ENCODE results near the gene IFNA7. TPM values are rescaled to one million over a fixed set of nuclear protein-coding genes. Genes with fewer than 3 reads are reported as not detected.
"Not testable (repeated sequence)": the region's sequence is repeated elsewhere in the genome, so short reads cannot be mapped to it uniquely, and the experiment has no call there.

IFNA7 gene
- polyA plus RNA-seq, 2 of the 4 experiments (the other 2 are of a cell fraction), result not detected

DNA sequence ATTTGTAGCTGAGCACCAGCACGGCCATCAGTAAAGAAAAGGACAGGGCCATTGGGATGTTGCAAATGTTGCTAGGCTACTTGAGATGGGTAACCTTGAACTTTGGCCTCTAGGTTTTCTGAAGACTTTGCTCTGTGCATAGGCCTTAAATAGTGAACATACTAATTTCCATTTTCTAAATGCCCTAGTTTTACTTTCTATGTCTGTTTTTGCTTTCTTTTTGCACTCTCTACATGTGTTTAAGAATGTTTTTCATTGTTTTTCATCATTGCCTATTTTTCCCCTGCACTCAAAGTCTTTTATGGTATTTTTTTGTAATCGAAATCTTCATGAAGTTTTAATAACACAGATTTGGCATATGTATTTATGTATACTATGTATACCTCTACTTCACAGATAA is 26.1 kb upstream of the IFNA7 start, which contains the start of gene IFNA17:
IFNA17 (minus strand) TSS at position 101 of the 400 bp plus-strand sequence; CDS start at position 52, 49 bp downstream.
- FAIRE-seq, result no peak

DNA sequence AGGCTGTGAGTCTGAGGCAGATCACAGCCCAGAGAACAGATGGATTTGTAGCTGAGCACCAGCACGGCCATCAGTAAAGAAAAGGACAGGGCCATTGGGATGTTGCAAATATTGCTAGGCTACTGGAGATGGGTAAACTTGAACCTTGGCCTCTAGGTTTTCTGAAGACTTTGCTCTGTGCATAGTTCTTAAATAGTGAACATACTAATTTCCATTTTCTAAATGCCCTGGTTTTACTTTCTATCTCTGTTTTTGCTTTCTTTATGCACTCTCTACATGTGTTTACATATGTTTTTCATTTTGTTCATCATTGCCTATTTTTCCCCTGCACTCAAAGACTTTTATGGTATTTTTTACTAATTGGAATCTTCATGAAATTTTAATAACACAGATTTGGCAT is 15.2 kb upstream of the IFNA7 start, which contains the start of gene IFNA16:
IFNA16 (minus strand) TSS at position 101 of the 400 bp plus-strand sequence; CDS start at position 95, 6 bp downstream.
- POLR2A ChIA-PET; ATAC-seq; H3K9me3 ChIP-seq; H3K4me1 ChIP-seq; H3K4me3 ChIP-seq; CTCF ChIA-PET; DNase-seq (ENCODE audit: low read depth in 1 of 2, low spot score in 1 of 2); H3K4me2 ChIP-seq; FAIRE-seq; H3K27ac ChIP-seq: not testable (repeated sequence)
- WGBS (ENCODE audit: missing lambda C conversion rate), result 15% methylated on average over 1 of the region's 1 CpG

More for the DNA sequence above, 26.1 kb upstream of the IFNA7 start, which contains the start of gene IFNA17:
- no peak within 1 kb of the TSS for H3K4me3 ChIP-seq
- no peak within 1 kb of the TSS for H3K27ac ChIP-seq
- H3K4me2 ChIP-seq, result no peak within 1 kb of the TSS
- CTCF ChIA-PET, result interaction anchor here (1.1 kb wide), 1 partner anchor 168 kb away, joined by 3 read pairs; no protein-coding TSS in a partner anchor
- WGBS (ENCODE audit: missing lambda C conversion rate), result 30% methylated on average over 2 of the region's 2 CpGs
- H3K4me1 ChIP-seq, result no peaks in the 10 kb centered on the region
- POLR2A ChIA-PET, result no interaction called here
- ATAC-seq (no peak), DNase-seq (ENCODE audit: low read depth in 1 of 2, low spot score in 1 of 2) (no peak)
- H3K9me3 ChIP-seq, result no peaks in the 10 kb centered on the region
- TF ChIP-seq CHD4 (IDR thresholded peaks at IDR 0.05; ENCODE audit: borderline replicate concordance) (no peak), EHF (CRISPR knock-in tag; IDR thresholded peaks at IDR 0.05) (no peak), JUN (IDR thresholded peaks at IDR 0.05) (no peak), CBX8 (IDR thresholded peaks at IDR 0.05) (no peak), NR3C1 (IDR thresholded peaks at IDR 0.05) (no peak), CHD2 (IDR thresholded peaks at IDR 0.05; ENCODE audit: low read length, partially characterized antibody) (no peak), RARB (CRISPR knock-in tag; IDR thresholded peaks at IDR 0.05) (no peak), KDM1A (IDR thresholded peaks at IDR 0.05; ENCODE audit: low read depth) (no peak)
- TF ChIP-seq, protein P1, sequence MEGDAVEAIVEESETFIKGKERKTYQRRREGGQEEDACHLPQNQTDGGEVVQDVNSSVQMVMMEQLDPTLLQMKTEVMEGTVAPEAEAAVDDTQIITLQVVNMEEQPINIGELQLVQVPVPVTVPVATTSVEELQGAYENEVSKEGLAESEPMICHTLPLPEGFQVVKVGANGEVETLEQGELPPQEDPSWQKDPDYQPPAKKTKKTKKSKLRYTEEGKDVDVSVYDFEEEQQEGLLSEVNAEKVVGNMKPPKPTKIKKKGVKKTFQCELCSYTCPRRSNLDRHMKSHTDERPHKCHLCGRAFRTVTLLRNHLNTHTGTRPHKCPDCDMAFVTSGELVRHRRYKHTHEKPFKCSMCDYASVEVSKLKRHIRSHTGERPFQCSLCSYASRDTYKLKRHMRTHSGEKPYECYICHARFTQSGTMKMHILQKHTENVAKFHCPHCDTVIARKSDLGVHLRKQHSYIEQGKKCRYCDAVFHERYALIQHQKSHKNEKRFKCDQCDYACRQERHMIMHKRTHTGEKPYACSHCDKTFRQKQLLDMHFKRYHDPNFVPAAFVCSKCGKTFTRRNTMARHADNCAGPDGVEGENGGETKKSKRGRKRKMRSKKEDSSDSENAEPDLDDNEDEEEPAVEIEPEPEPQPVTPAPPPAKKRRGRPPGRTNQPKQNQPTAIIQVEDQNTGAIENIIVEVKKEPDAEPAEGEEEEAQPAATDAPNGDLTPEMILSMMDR (IDR thresholded peaks at IDR 0.05), result no peak

DNA sequence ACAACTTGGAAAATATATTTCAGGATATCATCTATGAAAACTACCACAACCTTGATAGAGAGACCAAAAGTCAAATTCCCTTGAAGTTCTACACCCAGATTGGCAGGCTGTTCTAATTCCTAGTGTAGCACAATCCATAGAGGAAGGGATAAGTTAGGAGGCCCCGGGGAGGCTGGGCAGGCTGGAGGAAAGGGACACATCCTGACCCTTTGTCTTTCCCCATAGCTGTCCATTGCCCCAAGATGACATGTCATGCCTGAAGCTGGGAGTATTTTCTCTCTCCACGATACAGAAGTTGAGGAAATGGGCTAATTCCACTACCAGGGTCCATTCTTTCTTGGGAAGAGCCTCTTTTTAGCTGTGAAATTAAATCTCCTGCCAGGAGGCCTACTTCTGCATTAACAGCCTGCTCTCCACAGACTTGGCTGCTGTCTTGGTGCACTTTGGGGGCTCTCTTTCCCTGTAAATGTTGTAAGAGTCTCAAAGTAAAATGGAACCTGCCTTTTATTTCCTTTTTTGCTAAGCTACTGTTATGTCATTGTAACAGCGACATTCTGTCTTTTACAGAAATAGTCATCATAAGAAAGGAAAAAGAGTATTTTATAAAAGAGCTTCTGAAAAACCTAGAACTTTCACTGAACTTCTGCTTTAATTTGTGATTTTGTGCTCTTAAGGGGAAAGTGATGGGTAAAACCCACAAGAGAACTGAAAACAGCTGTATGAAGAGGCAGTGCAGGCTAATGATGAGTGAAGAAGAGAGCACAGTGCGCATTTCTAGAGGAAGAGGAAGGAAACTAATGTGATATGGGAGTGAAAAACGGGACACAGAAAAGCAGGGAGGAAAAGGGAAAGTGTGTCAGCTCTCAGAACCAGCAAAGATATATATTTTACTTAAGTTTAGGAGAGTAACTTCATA is 11.7 kb upstream of the IFNA7 start:
- H3K4me3 ChIP-seq, POLR2A ChIA-PET, H3K9me3 ChIP-seq, FAIRE-seq, H3K4me1 ChIP-seq, H3K4me2 ChIP-seq, H3K27ac ChIP-seq: not testable (repeated sequence)
- ATAC-seq (peak; percentile 65 to 83; a peak in 3 of 6 replicates), DNase-seq (ENCODE audit: low read depth in 1 of 2, low spot score in 1 of 2) (peak; percentile 9 to 26)
- CTCF ChIA-PET, result interaction anchor here (1.0 to 1.9 kb wide), 8 partner anchors 10 to 577 kb away, joined by 3 to 8 read pairs (median 3); no protein-coding TSS in a partner anchor
- TF ChIP-seq, protein P1 (IDR thresholded peaks at IDR 0.05), result peak; percentile 55
- TF ChIP-seq RAD21 (conservative IDR thresholded peaks at IDR 0.05 in 1 of 2, IDR thresholded peaks at IDR 0.05 in 1 of 2) (peak; percentile 53 to 58; a peak in 4 of 5 replicates), SMC3 (IDR thresholded peaks at IDR 0.05) (0 out of 3 replicates have a peak, but pooled peaks have one; percentile 13)
- 15% methylated on average over 5 of the region's 5 CpGs for WGBS (ENCODE audit: missing lambda C conversion rate)

DNA sequence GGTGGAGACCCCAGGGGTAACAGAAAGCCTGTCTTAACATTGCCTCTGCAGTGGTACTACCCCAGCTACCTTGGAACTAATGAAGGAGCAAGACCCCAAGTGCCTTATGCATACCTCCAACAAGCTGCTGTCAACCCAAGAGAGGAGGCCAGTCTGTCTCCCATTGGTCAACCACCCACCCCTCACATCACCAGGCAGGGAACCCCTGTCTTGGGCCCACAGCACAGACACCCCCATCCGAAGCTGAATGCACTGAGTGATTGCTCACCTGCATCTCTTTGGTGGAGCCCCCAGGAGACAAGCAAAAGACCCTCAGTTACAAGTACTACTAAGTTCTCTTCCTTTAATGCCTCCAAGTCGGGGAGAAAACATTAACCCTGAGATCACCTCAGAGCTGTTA is 10.2 kb upstream of the IFNA7 start:
- H3K4me1 ChIP-seq; POLR2A ChIA-PET; DNase-seq (ENCODE audit: low read depth in 1 of 2, low spot score in 1 of 2); H3K9me3 ChIP-seq; H3K27ac ChIP-seq; H3K4me3 ChIP-seq; ATAC-seq; FAIRE-seq; H3K4me2 ChIP-seq: not testable (repeated sequence)
- WGBS (ENCODE audit: missing lambda C conversion rate), result no CpG with 5 or more reads among the region's 2 CpGs
- CTCF ChIA-PET, result interaction anchor here (1.4 to 1.9 kb wide), 4 partner anchors 8 to 37 kb away, joined by 3 to 7 read pairs (median 4); no protein-coding TSS in a partner anchor

DNA sequence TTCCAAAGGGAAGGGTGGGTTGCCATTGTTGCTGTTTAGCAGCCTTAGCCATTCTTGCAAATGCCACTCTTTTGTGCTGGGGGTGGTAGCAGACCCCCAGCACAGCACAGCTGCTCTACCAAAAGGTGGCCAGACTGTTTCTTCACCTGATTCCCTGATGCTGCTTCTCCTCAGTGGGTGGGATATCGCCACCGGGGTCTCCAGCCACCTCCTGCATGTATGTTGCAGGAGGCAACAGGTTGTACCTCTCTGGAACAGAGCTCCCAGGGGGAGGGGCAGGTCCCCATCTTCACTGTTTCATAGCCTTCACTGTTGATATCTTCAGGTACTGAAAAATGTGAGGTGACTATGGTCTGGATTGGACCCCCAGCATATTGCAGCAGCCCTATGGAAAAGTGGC is 8.8 kb upstream of the IFNA7 start:
- not testable (repeated sequence) for ATAC-seq

More for the DNA sequence above, 8.8 kb upstream of the IFNA7 start:
- DNase-seq (ENCODE audit: low read depth in 1 of 2, low spot score in 1 of 2); FAIRE-seq; H3K4me2 ChIP-seq; H3K4me1 ChIP-seq; H3K27ac ChIP-seq; H3K4me3 ChIP-seq; H3K9me3 ChIP-seq; POLR2A ChIA-PET: not testable (repeated sequence)
- 35% methylated on average over 2 of the region's 2 CpGs for WGBS (ENCODE audit: missing lambda C conversion rate)
- CTCF ChIA-PET, result interaction anchor here (0.6 to 1.0 kb wide), 2 partner anchors 185 to 573 kb away, joined by 3 to 4 read pairs; no protein-coding TSS in a partner anchor
